Epithelial cell of prostate (primary cell): ENCODE results near the gene PLCD1.
"Not testable (repeated sequence)": the region's sequence is repeated elsewhere in the genome, so short reads cannot be mapped to it uniquely, and the experiment has no call there.

Source experiments
- DNase-seq: peaks from one replicate; pipeline ENCODE4 v3.0.0-alpha.2; 2011; ENCODE audit warnings: low read depth, low spot score
- H3K27ac ChIP-seq: fragments of 450-650 bp; 2 replicates; pipeline ENCODE4 v1.5.1; 2017; ENCODE audit warnings: mild to moderate bottlenecking

The PLCD1 gene

DNA sequence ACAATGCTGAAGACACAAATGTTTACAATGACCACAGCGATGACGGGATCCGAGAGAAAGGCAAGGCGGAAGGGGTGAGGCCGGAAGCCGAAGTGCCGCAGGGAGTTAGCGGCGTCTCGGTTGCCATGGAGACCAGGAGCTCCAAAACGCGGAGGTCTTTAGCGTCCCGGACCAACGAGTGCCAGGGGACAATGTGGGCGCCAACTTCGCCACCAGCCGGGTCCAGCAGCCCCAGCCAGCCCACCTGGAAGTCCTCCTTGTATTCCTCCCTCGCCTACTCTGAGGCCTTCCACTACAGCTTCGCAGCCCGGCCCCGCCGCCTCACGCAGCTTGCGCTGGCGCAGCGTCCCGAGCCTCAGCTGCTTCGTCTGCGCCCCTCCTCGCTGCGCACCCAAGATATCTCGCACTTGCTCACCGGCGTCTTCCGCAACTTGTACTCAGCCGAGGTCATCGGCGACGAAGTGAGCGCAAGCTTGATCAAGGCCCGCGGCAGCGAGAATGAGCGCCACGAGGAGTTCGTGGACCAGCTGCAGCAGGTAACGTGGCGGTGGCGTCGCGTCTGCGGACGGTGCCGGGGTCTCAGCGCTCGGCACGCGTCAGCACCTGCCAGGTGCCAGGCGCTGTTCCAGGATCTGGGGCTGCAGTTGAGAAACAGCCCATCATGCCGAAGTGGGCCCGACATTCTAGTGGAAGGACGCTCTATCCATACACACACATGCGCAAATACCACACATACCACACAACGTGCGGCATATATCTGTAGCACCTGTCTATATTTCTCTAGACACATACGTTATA is 9.9 kb upstream of the PLCD1 start, which contains the start of gene DLEC1:
Gene DLEC1 (plus strand): TSS at position 108 of the 798 bp plus-strand sequence. CDS start 18 bp downstream, at position 126.
- H3K27ac ChIP-seq, result peak within 1 kb of the TSS; percentile 75
- no peak for DNase-seq

DNA sequence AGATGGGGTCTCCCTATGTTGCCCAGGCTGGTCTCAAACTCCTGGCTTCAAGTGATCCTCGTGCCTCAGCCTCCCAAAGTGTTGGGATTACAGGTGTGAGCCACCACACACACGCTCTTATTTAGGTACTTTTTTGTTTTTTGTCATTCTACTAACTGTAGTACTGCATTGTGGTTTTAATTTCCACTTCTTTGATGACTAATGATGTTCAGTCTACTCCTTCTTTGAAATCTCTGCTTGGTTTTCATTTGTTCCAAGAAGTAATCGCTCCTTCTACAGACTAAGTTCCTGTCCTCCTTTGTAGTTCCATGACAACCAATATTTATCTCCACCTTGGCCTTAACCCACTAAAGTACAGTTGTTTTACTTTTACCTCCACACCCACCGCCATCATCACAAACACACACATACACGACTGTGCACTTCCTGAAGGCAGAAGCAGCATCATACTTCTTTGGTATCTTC is 9.0 kb upstream of the PLCD1 start:
- DNase-seq, result no peak
- peak overlapping the region; percentile 75 for H3K27ac ChIP-seq

DNA sequence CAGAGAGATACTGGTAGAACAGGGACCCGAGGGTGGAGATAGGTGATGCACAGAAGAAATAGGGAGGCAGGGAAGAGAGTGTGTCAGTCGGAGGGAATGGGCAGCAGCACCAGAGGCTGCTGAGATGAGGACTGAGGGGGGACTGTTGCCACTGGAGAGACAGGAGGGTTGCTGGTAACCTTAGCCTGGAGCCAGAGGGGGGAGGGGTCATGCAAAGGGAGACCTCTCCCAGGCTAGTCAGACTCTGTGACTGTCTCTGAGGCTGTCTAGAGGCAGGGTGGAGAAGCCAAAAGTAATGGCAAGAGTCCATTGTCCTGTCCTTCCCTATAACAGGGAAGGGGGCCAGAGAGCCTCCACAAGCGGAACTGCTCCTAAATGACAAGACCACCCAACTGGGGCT is 7.5 kb upstream of the PLCD1 start:
- DNase-seq, result no peak
- H3K27ac ChIP-seq, result no peak overlapping the region

DNA sequence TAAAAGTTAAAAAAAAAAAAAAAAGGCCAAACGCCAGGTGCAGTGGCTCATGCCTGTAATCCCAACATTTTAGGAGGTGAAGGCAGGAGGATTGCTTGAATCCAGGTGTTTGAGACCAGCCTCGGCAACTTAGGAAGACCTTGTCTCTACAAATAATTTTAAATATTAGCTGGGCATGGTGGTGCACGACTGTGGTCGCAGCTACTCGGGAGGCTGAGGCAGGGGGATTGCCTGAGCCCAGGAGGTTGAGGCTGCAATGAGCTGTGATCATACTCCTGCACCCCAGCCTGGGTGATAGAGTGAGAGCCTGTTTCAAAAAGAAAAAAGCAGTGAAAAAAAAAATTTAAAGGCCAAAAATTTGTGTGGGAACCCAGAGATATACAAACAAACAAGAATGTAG is 6.8 kb upstream of the PLCD1 start:
- DNase-seq, result no peak
- H3K27ac ChIP-seq, result no peak overlapping the region

DNA sequence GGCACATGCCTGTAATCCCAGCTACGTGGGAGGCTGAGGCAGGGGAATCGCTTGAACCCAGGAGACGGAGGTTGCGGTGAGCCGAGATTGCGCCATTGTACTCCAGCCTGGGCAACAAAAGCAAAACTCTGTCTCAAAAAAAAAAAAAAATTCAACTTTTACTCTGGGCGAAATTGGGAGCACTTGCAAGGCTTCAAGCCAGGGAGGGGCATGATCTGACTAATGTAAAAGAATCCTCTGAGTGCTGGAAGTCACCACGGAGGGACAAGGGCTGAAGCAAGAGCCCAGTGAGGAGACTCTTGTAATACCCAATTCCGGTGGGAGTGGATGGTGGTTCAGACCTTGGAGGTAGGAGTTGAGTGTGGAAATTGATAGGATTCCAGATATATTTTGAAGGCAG is 4.9 kb upstream of the PLCD1 start:
- not testable (repeated sequence) for H3K27ac ChIP-seq, DNase-seq

DNA sequence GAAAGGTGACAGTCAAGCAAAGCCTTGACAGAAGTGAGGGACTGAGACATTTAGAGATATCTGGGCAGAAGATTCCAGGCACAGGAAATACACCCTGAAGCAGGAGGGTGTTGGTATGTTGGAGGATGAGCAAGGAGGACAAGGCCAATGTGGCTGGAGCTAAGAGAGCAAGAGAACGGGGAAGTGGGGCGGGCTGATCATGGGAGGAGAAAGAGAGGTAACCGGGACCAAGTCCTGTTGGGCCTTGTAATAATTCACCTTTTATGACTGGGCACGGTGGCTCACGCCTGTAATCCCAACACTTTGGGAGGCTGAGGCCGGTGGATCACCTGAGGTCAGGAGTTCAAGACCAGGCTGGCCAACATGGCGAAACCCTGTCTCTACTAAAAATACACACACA is 4.1 kb upstream of the PLCD1 start:
- H3K27ac ChIP-seq, DNase-seq: not testable (repeated sequence)

DNA sequence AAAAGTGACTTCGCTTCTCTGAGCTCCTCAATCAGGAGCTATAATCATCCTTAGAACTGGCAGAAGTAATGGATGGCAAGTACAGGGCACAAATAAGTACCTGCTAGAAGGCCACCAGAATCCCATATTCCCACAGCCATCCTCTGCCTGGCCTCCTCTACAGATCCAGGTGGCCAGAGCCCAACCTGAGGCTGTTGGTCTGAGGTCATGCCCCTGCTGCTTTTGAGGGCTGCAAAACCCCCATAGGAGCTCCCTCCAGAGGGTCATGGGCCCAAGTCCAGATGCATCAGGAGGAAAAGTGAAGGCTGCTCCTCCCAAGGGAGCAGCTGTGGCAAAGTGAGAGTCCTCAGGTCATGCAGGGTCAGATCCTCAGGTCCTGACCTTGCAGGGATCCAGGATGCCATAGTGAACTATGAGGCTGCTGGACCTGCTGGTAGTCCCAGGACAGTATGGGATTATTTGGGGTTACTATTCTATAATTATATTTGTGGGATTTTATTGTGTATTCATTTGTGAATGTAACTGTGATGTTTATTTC is 3.0 kb upstream of the PLCD1 start:
- peak overlapping the region; percentile 96 for H3K27ac ChIP-seq
- DNase-seq, result no peak

DNA sequence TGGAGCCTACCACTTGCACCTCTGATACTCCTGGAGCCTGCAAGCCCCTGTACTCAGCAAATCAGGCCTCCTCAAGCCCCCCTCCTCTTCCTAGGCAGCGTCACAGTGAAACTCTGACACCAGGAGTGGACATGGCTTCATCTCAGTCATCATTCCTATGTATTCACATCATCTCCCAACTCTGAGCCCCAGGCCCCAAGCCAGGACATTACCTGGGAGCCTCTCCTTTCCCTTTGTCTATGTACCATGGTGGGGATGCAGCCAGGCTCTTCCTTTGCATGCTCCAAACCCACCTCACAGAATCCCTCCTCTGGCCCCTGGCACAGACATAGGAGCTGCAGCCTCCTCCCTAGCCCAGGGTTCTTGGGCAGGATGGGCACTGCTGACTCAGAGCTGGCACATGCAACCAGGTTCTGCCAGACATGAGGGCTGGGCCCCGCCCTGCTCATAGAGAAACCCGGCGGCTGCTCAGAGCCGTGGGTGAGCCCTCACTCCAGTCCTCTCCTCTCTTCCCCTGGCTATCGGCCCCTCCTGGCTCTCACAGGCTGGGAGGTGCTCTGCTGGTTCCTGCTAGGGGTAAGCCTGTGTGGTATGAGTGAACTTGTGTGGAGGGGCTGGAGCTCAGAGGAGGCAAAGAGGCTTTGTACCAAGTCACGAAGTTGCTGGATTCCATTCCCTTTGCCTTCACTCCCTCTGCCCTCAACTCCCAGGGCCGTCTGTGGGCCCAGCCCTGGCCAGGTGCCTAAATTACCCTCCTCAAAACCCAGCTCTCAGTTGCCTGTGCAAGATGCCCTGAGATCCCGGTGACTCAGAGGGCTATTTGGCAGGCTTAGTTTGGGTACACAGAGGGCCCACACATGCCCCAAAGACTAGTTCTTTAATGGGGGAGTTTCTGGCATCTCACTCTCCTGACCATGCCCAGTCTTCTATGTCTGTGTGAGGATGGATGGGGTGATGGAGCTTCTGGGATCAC is 1.9 kb upstream of the PLCD1 start:
- peak overlapping the region; percentile 96 for H3K27ac ChIP-seq
- peak; percentile 85 for DNase-seq

DNA sequence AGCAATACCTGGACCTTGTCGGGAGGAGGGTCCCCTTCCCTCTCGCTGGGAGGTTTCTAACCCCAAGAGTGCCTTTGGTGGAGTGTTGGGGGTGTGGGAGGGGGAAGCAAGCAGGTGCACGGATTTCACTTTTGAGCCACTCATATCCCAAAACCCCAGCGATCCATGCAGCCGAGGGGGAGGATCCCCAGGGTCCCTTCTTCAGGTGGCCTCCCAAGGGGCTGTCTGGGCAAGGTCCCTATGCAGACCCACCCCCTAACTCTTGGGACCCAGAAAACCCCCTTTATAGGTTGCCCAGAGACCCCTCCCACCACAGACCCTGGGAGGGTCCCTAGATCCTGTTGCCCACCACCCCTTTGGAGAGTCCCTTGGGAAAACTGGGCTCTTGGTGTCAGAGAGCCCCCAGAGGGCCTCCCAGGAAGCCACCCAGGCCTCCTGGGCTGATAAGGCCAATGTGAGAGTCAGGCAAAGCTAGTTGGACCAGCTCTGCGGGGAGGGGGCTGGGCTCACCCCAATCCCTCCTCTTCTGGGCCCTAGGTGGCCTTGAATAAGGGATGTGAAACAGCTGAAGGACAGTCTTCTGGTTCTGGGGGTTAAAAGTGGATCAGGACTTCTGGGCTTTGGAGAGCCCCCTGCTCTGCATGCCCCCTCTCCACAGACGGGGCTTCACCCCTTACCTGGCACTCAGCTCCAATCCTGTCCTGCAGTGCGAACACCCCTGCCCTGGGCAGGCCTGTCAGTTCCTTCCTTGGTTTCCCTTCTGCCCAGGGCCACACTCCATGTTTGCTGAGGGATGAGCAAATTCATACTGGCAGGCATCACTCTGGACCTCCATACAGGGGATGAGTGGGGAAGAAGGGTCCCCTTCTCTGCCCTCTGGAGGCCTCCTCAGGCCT is 932 bp upstream of the PLCD1 start:
- DNase-seq, result no peak
- H3K27ac ChIP-seq, result peak overlapping the region; percentile 96

DNA sequence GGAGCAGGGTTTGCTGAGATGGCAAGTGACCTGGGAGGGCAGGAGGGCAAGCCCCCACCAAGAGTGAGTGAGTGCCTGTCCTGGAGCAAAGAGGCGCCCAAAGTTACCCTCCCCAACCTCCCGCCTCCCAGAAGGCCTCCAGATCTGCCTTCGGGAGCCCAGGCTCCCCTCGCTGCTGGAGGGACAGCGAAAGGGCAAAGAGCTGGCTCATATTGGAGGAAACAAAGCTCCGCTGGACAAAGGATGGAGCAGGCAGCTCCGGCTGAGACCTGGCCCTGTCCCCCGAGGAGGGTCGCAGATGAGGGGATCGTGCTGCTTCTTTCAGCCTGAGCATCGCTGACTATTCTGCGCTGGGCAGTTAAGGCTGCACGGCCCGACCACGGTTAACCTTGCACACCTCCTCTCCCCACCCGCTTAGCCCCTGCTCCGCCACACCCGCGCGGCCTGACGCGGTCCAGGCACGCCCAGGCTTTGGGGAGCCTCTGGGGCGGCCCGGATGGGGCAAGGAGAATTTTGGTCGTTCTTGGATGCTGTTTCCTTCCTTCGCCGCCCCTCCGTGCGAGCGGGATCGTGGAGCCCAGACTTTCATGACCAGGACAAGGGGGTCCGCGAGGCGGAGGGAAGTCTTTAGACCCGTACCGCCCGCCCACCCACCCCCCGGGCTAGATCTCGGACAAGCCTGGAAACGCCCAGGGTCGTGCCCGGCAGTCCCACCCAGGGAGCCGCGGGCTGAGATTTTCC is 651 bp downstream of the PLCD1 start:
- H3K27ac ChIP-seq, result peak overlapping the region; percentile 96
- DNase-seq, result no peak

DNA sequence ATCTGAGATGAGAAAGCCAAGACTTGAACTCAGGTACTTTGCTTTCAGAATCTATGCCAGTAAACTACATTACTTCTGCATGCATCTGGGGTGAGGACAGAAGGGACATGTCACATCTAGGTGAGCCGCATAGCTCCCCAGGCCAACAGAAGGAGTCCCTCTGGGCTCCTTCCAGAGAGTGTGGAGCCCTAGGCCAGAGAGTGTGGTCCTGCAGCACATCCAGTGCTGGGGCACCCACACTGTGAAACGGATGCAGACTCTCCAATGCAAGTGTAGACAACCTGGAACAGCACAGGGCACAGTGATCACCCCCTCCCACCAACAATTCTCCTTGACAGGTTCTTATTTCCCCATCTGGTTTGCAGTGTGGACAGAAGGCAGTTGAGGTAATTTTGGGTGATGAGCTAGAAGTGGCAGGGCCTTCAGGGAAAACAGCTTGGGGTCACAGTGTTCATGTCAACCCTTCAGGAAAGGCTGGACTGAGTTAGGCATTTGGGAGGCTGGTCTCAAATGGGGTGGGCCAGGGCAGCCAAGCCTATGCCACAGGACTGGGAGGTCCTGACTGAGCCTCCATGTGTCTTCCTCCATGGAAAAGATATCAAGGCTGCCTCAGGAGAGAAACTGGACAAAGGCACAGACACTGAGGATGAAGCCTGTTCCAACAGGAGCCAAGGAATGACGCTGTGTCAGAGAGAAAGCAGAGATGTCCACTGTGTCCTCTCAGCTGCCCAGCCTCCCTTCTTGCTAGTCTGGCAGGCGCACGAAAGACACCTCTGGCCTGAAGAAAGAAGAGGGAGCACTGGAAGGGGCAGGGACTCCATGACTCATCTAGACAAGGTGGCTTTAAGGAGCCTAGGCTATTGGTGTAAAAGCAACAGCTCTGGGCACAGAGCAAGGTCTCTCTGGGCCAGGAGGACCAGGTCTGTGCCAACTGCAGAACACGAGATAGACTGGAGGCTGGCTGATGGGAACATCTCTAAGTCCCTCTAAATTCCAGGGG is 1.7 kb downstream of the PLCD1 start:
- H3K27ac ChIP-seq, result peak overlapping the region; percentile 96
- no peak for DNase-seq

DNA sequence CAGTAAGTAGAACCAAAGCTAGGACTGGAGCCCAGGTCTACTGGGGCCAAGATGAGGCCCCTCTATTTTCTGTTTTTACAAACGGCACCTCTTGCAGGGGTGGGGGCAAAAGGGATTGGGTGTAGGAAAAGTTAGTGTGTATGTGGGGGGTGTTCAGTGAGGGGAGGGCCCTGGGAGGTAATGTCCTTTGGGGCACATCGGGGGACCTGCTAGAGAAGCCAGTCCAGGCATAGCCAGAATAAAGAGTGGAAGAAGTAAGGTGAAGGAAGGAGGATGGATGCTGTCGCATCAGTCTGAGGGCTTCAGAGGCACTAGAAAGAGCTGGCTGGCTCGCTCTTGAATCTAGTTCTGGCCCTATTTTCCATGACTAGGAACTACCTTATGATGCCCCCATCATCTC is 2.6 kb downstream of the PLCD1 start:
- H3K27ac ChIP-seq, result peak overlapping the region; percentile 85
- no peak for DNase-seq

DNA sequence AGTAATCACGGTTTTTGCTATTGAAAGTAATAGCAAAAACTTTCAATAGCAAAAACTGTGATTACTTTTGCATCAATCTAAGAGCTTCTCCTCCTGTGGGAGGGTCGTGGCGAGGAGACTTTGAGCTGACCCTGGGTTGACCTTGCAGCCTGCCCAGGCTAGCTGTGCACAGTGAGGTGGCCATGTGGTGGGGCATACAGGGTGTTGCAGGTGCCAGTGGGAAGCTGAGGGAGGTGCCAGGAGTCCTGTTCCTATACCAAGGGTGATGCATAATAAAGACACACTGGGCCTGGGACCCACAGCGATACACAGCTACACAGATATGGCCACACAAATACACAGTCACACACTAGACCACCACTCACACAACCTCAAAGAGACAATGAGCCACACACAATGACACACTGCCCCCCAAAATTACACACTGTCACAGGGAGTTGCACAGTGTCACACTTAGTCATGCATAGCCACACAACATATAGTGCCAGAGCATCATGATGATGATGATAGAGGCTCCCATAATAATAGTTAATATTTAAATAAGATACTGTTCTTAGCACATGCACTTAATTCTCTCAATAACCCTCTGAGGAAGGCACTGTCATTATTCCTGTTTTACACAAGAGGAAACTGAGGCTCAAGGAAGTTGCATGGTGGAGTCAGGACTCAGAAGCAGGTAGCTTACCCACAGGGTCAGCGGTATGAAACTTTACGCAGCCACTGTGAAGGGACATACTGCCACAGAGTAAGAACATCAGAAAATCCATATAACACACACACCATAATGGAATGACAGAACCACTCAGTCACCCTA is 6.3 kb downstream of the PLCD1 start:
- DNase-seq, result no peak

DNA sequence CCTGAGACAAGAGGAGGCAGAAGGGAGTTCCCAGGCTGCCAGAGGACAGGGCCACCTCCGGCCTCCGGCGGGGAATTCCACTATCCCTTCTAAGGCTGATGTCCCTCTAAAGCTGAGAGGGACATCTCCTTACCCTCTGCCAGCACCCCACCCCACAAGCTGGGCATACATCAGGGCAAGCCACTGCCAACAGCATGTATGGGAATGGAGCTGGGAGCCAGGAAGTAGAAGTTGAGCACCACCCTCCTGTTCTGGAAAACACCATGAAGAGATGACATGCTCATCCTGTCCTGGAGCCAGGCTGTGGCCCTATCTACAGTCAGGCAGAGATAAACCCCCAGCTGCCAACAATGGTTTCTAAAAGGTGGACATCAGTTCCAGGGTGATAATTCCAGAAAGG is 7.1 kb downstream of the PLCD1 start:
- DNase-seq, result no peak

More for the DNA sequence above, 6.3 kb downstream of the PLCD1 start:
- H3K27ac ChIP-seq, result no peak overlapping the region

DNA sequence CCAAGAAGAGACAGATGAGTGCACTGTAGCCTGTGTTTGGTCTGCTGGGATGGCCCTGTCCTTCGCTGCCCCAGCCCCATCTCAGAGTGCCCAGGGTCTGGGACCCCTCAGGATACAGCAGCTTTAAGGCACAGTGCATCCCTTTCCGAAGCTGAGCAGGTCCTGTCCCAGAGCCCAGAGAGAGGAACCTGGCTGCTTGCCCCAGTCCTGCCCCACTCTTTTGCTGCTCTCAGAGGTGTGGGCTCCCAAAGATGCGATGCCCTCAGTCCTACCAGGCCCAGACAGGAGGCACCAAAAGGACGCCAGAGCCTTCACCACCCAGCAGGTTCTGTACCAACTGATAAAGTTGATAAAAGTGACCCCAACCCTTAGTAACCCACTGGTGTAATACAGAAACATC is 8.2 kb downstream of the PLCD1 start:
- H3K27ac ChIP-seq, result no peak overlapping the region
- no peak for DNase-seq

More for the DNA sequence above, 7.1 kb downstream of the PLCD1 start:
- no peak overlapping the region for H3K27ac ChIP-seq

DNA sequence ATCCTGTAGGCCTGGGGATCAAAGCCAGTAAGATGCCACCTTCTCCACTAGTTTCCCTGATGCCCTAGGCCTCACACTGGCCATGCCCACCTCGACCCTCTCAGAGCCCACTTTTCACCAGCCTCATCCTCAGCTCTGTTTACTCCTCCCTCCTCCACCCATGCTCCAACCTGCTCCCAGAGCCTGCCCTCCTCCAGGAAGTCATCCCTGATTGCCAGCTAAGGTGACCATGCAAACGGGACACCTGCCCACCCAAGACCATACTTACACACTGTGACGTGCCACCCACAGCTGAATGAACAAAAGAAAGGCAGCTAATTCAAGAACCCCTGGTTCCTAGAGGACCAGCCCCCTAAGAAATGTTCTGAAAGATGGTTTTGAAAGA is 9.1 kb downstream of the PLCD1 start:
- no peak overlapping the region for H3K27ac ChIP-seq
- DNase-seq, result no peak
